Transverse colon (tissue), 4 donors: ENCODE measurements around the gene FBXL14. TPM values are rescaled to one million over a fixed set of nuclear protein-coding genes. Genes with fewer than 3 reads are reported as not detected.
A peak's percentile ranks its signal among the peaks of the same experiment; 100 is the strongest.

Source experiments
- DNase-seq: peaks from one replicate; pipeline ENCODE4 v3.0.0-alpha.2; 2019
- H3K27ac ChIP-seq, 4 donors: fragments of 200-600 bp; sonication (generic); 2 replicates each; pipeline ENCODE4 v1.5.1; 2016 to 2018; ENCODE audit warnings: inconsistent platforms in 4 of 4
- H3K27me3 ChIP-seq: fragments of 200-600 bp; sonication (generic); 2 replicates; pipeline ENCODE4 v1.5.1; 2017; ENCODE audit warnings: inconsistent platforms
- H3K36me3 ChIP-seq, 4 donors: fragments of 200-600 bp; sonication (generic); 2 replicates each; pipeline ENCODE4 v1.5.1; 2017 to 2019; ENCODE audit warnings: inconsistent platforms in 4 of 4
- H3K4me1 ChIP-seq, 4 donors: fragments of 200-600 bp; sonication (generic); 2 replicates each; pipeline ENCODE4 v1.5.1; 2017 to 2020; ENCODE audit warnings: inconsistent platforms in 4 of 4
- H3K4me3 ChIP-seq, 4 donors: fragments of 200-600 bp; sonication (generic); 1 replicate in 1 of 4; 2 replicates in 3 of 4; pipeline versions ENCODE4 v1.5.1 to v1.6.1; 2017 to 2019; ENCODE audit warnings: inconsistent platforms in 4 of 4
- H3K9me3 ChIP-seq, 2 donors: fragments of 200-600 bp; sonication (generic); 2 replicates each; pipeline ENCODE4 v1.5.1; 2017 to 2019; ENCODE audit warnings: inconsistent platforms in 2 of 2
- CTCF ChIP-seq, 5 experiments: fragments of 200-600 bp in 3 of 5; fragments of 450-650 bp in 2 of 5; sonication (generic) in 3 of 5; IDR thresholded peaks; 1 replicate in 2 of 5; 2 replicates in 3 of 5; pipeline ENCODE4 v1.5.1; 2016 to 2017; ENCODE audit warnings: antibody characterized with exemption in 5 of 5, inconsistent platforms in 3 of 5, mild to moderate bottlenecking in 2 of 5, moderate library complexity in 1 of 5
- EP300 ChIP-seq: sonication (generic); formaldehyde crosslinking; IDR thresholded peaks from one replicate; pipeline ENCODE4 v1.6.1; 2017; ENCODE audit warnings: antibody characterized with exemption, low read depth
- POLR2A ChIP-seq: fragments of 450-650 bp; IDR thresholded peaks from one replicate; pipeline ENCODE4 v1.6.1; 2016; ENCODE audit warnings: antibody characterized with exemption, mild to moderate bottlenecking, moderate library complexity
- POLR2AphosphoS5 ChIP-seq, 3 donors: sonication (generic); formaldehyde crosslinking; IDR thresholded peaks; one replicate each; pipeline ENCODE4 v1.6.1; 2016; ENCODE audit warnings: antibody characterized with exemption in 3 of 3
- WGBS, 2 donors: methylation state at CpG; one replicate each; pipeline ENCODE4 v1.1.5; 2018; ENCODE audit warnings: low coverage in 1 of 2; 5-methylcytosine and 5-hydroxymethylcytosine counted together
- in situ Hi-C, 4 donors: fragments of 200-750 bp; cut with MboI; loops; one replicate each; pipeline versions ENCODE4 v1.15.0 to v1.15.1; 2017; ENCODE audit warnings: low sequenced_read_pairs in 3 of 4, low pct_ligation_motif_present in 1 of 4, low pct_unique_long_range_greater_than_20kb in 1 of 4
- intact Hi-C: fragments of 100-400 bp; cut with DNase I; formaldehyde crosslinking; loops from one replicate; pipeline ENCODE4 v1.15.1; 2023; ENCODE audit warnings: low total_unique reads
- total RNA-seq, 4 donors: library from RNA; depleted of rRNA; stranded (reverse); fragments of >200 nt; gene quantifications; one replicate each; pipeline ENCODE4 v1.1.0, GENCODE V29; 2016

Gene FBXL14
- total RNA-seq, 4 donors from 2014 or later: 15.5 to 44.4 (median 28.0) TPM

- Histone ChIP-seq H3K27me3 (peaks cover 24% of the 10 kb centered on the region), H3K4me1 (peaks cover 10 to 39% (median 30%) of the 10 kb centered on the region in 4 donors), H3K36me3 (no peaks in the 10 kb centered on the region), H3K4me3 (peak overlapping the region in 1 of 4 donors; percentile 58), H3K27ac (peak overlapping the region in 2 of 4 donors; percentile 65 to 81), H3K9me3 (no peaks in the 10 kb centered on the region)
- no peak for DNase-seq
- intact Hi-C loops (no loop called here), in situ Hi-C loops (no loop called here)
- no peak for TF ChIP-seq CTCF (IDR thresholded peaks at IDR 0.05)
- TF ChIP-seq POLR2A: no peak
- no peak for TF ChIP-seq POLR2AphosphoS5 (IDR thresholded peaks at IDR 0.05)
- 62 to 87% methylated on average over 9 to 23 of the region's 23 CpGs for WGBS, 2 donors
Observed at GRCh38 chr12:1630827-1631591, 36.6 kb upstream of the FBXL14 start.

- Histone ChIP-seq H3K27ac (peak overlapping the region; percentile 37 to 81 (median 52)), H3K9me3 (no peaks in the 10 kb centered on the region), H3K4me1 (peaks cover 10 to 42% (median 30%) of the 10 kb centered on the region in 4 donors), H3K36me3 (no peaks in the 10 kb centered on the region), H3K27me3 (peaks cover 24% of the 10 kb centered on the region), H3K4me3 (peak overlapping the region; percentile 34 to 58 (median 44))
- peak; percentile 59 for DNase-seq
- intact Hi-C loops: no loop called here
- 4 to 5% methylated on average over 3 to 24 of the region's 58 CpGs for WGBS, 2 donors
- no peak for TF ChIP-seq POLR2A
- no peak for TF ChIP-seq POLR2AphosphoS5 (IDR thresholded peaks at IDR 0.05)
- TF ChIP-seq CTCF (IDR thresholded peaks at IDR 0.05): peak; percentile 9 to 19 (median 14)
- in situ Hi-C loops: no loop called here
Observed at GRCh38 chr12:1630133-1630826, 35.9 kb upstream of the FBXL14 start.

GRCh38 chr12:1629338-1630132 is 35.2 kb upstream of the FBXL14 start:
- Histone ChIP-seq H3K36me3 (no peaks in the 10 kb centered on the region), H3K4me3 (peak overlapping the region; percentile 34 to 58 (median 44)), H3K9me3 (no peaks in the 10 kb centered on the region), H3K27ac (peak overlapping the region; percentile 37 to 81 (median 52)), H3K27me3 (peaks cover 24% of the 10 kb centered on the region), H3K4me1 (peaks cover 10 to 35% (median 25%) of the 10 kb centered on the region in 4 donors)
- no peak for TF ChIP-seq POLR2AphosphoS5 (IDR thresholded peaks at IDR 0.05)
- no peak for TF ChIP-seq EP300
- TF ChIP-seq CTCF (IDR thresholded peaks at IDR 0.05): peak in 2 of 5 experiments; percentile 3
- no peak for TF ChIP-seq POLR2A
- DNase-seq: peak; percentile 37
- in situ Hi-C loops: no loop called here
- 0 to 10% methylated on average over 3 to 30 of the region's 32 CpGs for WGBS, 2 donors
- intact Hi-C loops: no loop called here
